ENCODE measurements around the gene RAB25. TPM values are rescaled to one million over a fixed set of nuclear protein-coding genes. Genes with fewer than 3 reads are reported as not detected.

Gene RAB25
- total RNA-seq, 4 donors from 2014 or later: 5.0 to 5.5 TPM; not detected in 2

DNA sequence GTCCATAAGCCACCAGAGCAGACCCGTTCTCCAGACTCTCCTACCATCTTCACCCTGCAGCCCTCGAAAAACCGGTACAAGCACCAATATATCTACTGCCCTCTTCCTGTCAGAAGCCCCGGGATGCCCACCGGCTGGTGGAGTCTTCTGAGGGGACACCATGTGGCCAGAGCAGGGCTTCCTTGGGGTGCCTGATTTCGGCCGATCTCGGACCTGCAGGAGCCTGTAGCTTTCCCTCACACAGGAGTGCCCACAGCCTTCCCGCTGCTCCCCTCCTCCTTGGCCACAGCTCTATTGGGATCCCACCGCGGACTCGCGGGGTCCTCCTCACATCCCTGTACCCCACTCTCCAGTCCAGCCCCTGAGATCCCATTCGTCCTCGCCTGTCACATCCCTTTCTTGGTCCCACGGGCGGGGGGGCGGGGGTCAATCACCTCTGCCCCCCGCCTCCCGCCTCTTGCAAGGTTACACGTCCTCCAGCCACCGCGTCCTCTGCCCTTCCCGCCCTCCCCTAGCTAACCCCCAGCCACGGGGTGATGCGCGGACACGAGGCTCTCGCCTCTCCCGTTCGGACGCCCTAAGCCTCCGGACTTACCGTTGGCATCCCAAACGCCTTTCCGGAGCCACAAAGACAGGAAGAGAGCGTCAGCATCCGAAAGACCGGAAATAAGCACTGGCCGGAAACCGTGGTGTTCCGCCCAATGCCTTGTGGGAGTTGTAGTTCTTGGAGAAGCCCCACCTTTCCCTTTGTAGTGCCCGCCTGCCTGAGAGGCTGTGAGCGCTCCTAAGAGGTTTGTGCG lies 40.5 kb upstream of the RAB25 start, which contains the start of gene SSR2:
Gene SSR2 (minus strand): TSS at position 659 of the 800 bp plus-strand sequence. CDS start 784 bp downstream, outside the sequence.
- Histone ChIP-seq H3K9me3 (no peaks in the 10 kb centered on the region), H3K27me3 (no peaks in the 10 kb centered on the region), H3K4me1 (no peaks in the 10 kb centered on the region), H3K36me3 (no peaks in the 10 kb centered on the region), H3K4me3 (peak within 1 kb of the TSS; percentile 86 to 93), H3K27ac (peak within 1 kb of the TSS; percentile 85 to 94)
- DNase-seq: peak; percentile 85 to 92
- intact Hi-C loops (cut with DNase I; ENCODE audit: low total_unique reads): no loop called here
- TF ChIP-seq, protein P1, sequence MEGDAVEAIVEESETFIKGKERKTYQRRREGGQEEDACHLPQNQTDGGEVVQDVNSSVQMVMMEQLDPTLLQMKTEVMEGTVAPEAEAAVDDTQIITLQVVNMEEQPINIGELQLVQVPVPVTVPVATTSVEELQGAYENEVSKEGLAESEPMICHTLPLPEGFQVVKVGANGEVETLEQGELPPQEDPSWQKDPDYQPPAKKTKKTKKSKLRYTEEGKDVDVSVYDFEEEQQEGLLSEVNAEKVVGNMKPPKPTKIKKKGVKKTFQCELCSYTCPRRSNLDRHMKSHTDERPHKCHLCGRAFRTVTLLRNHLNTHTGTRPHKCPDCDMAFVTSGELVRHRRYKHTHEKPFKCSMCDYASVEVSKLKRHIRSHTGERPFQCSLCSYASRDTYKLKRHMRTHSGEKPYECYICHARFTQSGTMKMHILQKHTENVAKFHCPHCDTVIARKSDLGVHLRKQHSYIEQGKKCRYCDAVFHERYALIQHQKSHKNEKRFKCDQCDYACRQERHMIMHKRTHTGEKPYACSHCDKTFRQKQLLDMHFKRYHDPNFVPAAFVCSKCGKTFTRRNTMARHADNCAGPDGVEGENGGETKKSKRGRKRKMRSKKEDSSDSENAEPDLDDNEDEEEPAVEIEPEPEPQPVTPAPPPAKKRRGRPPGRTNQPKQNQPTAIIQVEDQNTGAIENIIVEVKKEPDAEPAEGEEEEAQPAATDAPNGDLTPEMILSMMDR (IDR thresholded peaks at IDR 0.05): no peak
- TF ChIP-seq POLR2A (IDR thresholded peaks at IDR 0.05): peak; percentile 44

DNA sequence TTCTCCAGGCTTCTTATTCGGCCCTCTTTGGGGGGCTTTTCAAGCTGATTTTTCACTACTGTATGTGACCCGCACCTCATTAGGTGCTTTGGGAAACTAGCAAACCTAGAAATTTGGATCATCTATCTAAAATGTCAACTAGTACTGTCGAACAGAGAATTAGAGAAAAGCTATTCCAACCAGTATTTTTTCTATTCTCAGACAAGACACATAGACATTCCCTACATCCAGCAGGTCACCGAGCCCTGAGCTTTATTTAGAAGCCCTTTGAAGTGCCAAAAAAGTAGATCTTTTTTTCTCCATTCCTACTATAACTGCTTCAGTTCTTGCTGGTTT lies 39.9 kb upstream of the RAB25 start:
- TF ChIP-seq, protein P1 (IDR thresholded peaks at IDR 0.05): no peak
- TF ChIP-seq POLR2A (IDR thresholded peaks at IDR 0.05): no peak
- no peak for DNase-seq
- intact Hi-C loops (cut with DNase I; ENCODE audit: low total_unique reads): no loop called here
- Histone ChIP-seq H3K9me3 (no peaks in the 10 kb centered on the region), H3K4me1 (no peaks in the 10 kb centered on the region), H3K4me3 (peak overlapping the region; percentile 86 to 93), H3K27me3 (no peaks in the 10 kb centered on the region), H3K27ac (peak overlapping the region; percentile 85 to 94), H3K36me3 (no peaks in the 10 kb centered on the region)

- Histone ChIP-seq H3K9me3 (no peaks in the 10 kb centered on the region), H3K4me3 (no peak overlapping the region), H3K27me3 (no peaks in the 10 kb centered on the region), H3K4me1 (no peaks in the 10 kb centered on the region), H3K27ac (no peak overlapping the region), H3K36me3 (no peaks in the 10 kb centered on the region)
- intact Hi-C loops (cut with DNase I; ENCODE audit: low total_unique reads): no loop called here
- no peak for DNase-seq
- TF ChIP-seq, protein P1 (IDR thresholded peaks at IDR 0.05): no peak
- TF ChIP-seq POLR2A (IDR thresholded peaks at IDR 0.05): no peak
Measured at GRCh38 chr1:156021954-156022353, 39.0 kb upstream of the RAB25 start.

GRCh38 chr1:156024801-156025200 lies 36.2 kb upstream of the RAB25 start:
- intact Hi-C loops (cut with DNase I; ENCODE audit: low total_unique reads): no loop called here
- Histone ChIP-seq H3K27ac (no peak overlapping the region), H3K36me3 (no peaks in the 10 kb centered on the region), H3K4me1 (no peaks in the 10 kb centered on the region), H3K9me3 (no peaks in the 10 kb centered on the region), H3K4me3 (no peak overlapping the region), H3K27me3 (no peaks in the 10 kb centered on the region)
- DNase-seq: no peak
- TF ChIP-seq POLR2A (IDR thresholded peaks at IDR 0.05): no peak
- TF ChIP-seq, protein P1 (IDR thresholded peaks at IDR 0.05): no peak

- no peaks in the 10 kb centered on the region for H3K27me3 ChIP-seq
- DNase-seq: no peak
- intact Hi-C loops (cut with DNase I; ENCODE audit: low total_unique reads): no loop called here
- H3K4me1 ChIP-seq: no peaks in the 10 kb centered on the region
- no peaks in the 10 kb centered on the region for H3K36me3 ChIP-seq
- H3K27ac ChIP-seq: no peak overlapping the region
- H3K9me3 ChIP-seq: no peaks in the 10 kb centered on the region
- TF ChIP-seq, protein P1 (IDR thresholded peaks at IDR 0.05): peak in 1 of 4 experiments; percentile 11
- TF ChIP-seq POLR2A (IDR thresholded peaks at IDR 0.05): no peak
- no peak overlapping the region for H3K4me3 ChIP-seq
Measured at GRCh38 chr1:156025876-156026275, 35.1 kb upstream of the RAB25 start.

Measured in uterus (tissue), 4 donors.